Breast epithelium (tissue), 3 donors: ENCODE data around the gene PKHD1.

Experiments used
- CTCF ChIP-seq, 3 donors: fragments of 450-650 bp; IDR thresholded peaks; one replicate each; pipeline ENCODE4 v1.5.1; 2016 to 2017; ENCODE audit warnings: antibody characterized with exemption in 3 of 3, mild to moderate bottlenecking in 3 of 3, moderate library complexity in 3 of 3
- POLR2A ChIP-seq: fragments of 450-650 bp; IDR thresholded peaks from one replicate; pipeline ENCODE4 v1.6.1; 2016; ENCODE audit warnings: antibody characterized with exemption, mild to moderate bottlenecking, moderate library complexity
- POLR2AphosphoS5 ChIP-seq, 3 donors: sonication (generic); formaldehyde crosslinking; IDR thresholded peaks; one replicate each; pipeline ENCODE4 v1.6.1; 2017; ENCODE audit warnings: antibody characterized with exemption in 3 of 3

GRCh38 chr6:52102405-52102804 lies 15.0 kb upstream of the PKHD1 start:
- TF ChIP-seq CTCF (IDR thresholded peaks at IDR 0.05) (no peak), POLR2A (no peak), POLR2AphosphoS5 (IDR thresholded peaks at IDR 0.05) (no peak)
